K562 (cell line): ENCODE measurements around the gene TRIM27. TPM values are rescaled to one million over a fixed set of nuclear protein-coding genes. Genes with fewer than 3 reads are reported as not detected.

Source experiments
- HDAC1 ChIP-seq, 2 experiments: fragments of 450-650 bp; IDR thresholded peaks; 2 replicates each; pipeline ENCODE4 v1.6.1; 2016 to 2017; ENCODE audit warnings: inconsistent platforms in 1 of 2, mild to moderate bottlenecking in 1 of 2, moderate library complexity in 1 of 2
- MED1 ChIP-seq: sonication (generic); formaldehyde crosslinking; IDR thresholded peaks from 2 replicates; pipeline ENCODE4 v1.8.1; 2023; ENCODE audit warnings: missing genetic modification reagents, borderline replicate concordance
- MTA3 ChIP-seq: fragments of 450-650 bp; formaldehyde crosslinking; IDR thresholded peaks from 2 replicates; pipeline ENCODE4 v1.6.1; 2017; ENCODE audit warnings: mild to moderate bottlenecking, borderline replicate concordance
- MTF1 ChIP-seq: fragments of 250-450 bp; sonication (Bioruptor Pico); IDR thresholded peaks from 2 replicates; pipeline ENCODE4 v1.9.0; 2021; ENCODE audit warnings: moderate library complexity, mild to moderate bottlenecking, inconsistent platforms, borderline replicate concordance
- ZNF274 ChIP-seq: IDR thresholded peaks from 2 replicates; pipeline ENCODE4 v1.6.1; 2011; ENCODE audit warnings: low read depth, mild to moderate bottlenecking, low read length, moderate library complexity, borderline replicate concordance
- ZNF76 ChIP-seq: fragments of 250-450 bp; sonication (Bioruptor Pico); IDR thresholded peaks from 2 replicates; pipeline ENCODE4 v1.4.0; 2020; ENCODE audit warnings: mild to moderate bottlenecking, moderate library complexity, borderline replicate concordance
- ZSCAN32 ChIP-seq: fragments of 450-650 bp; formaldehyde crosslinking; IDR thresholded peaks from 2 replicates; pipeline ENCODE4 v1.4.0; 2020; ENCODE audit warnings: mild to moderate bottlenecking, moderate library complexity
- polyA plus RNA-seq, 8 experiments: library from polyadenylated mRNA; depleted of rRNA in 4 of 8; stranded (reverse) in 5 of 8; unstranded in 3 of 8; fragments of >200 nt; fragmentation: Nextera tagmentation in 2 of 8; fragmentation: Illumina TruSeq in 1 of 8; extraction: Ambion mirVana in 2 of 8; extraction: Trizol in 1 of 8; gene quantifications; 2 replicates each; pipeline versions ENCODE4 v1.2.1 to v1.2.3, GENCODE V29; 2011 to 2014; ENCODE audit warnings: inconsistent platforms in 1 of 8, missing spikeins in 1 of 8
- total RNA-seq, 7 experiments: library from RNA; depleted of rRNA in 6 of 7; stranded (reverse); fragments of >200 nt in 6 of 7; fragmentation: Illumina TruSeq in 2 of 7; extraction: Trizol in 2 of 7; gene quantifications; 2 replicates each; pipeline versions ENCODE4 v1.2.1 to v1.2.3, GENCODE V29; 2011 to 2021; ENCODE audit warnings: low replicate concordance in 1 of 7
- TF ChIP-seq, protein P1 (sequence below), 2 experiments: fragments of 450-650 bp; IDR thresholded peaks; 2 replicates each; pipeline ENCODE4 v1.6.1; 2018; ENCODE audit warnings: mild to moderate bottlenecking in 2 of 2, low read depth in 1 of 2; ENCODE audit not compliant: partially characterized antibody in 2 of 2
- TF ChIP-seq, protein P2 (sequence below), 2 experiments: fragments of 150-350 bp in 1 of 2; IDR thresholded peaks; 2 replicates each; pipeline ENCODE4 v1.6.1; 2012 to 2016; ENCODE audit warnings: low read depth in 2 of 2, low read length in 2 of 2, mild to moderate bottlenecking in 1 of 2, moderate library complexity in 1 of 2
- TF ChIP-seq, protein P3 (sequence below): sonication (generic); formaldehyde crosslinking; IDR thresholded peaks from 2 replicates; pipeline ENCODE4 v1.8.0; 2022; ENCODE audit warnings: mild to moderate bottlenecking, low read depth, missing genetic modification reagents
- TF ChIP-seq, protein P4 (sequence below): fragments of 450-650 bp; IDR thresholded peaks from 2 replicates; pipeline ENCODE4 v1.6.1; 2017; ENCODE audit warnings: antibody characterized with exemption
- TF ChIP-seq, protein P5 (sequence below): fragments of 450-650 bp; conservative IDR thresholded peaks from 2 replicates; pipeline ENCODE4 v1.6.1; 2016; ENCODE audit warnings: missing genetic modification characterization, low read depth, mild to moderate bottlenecking, missing compliant biosample characterization, moderate library complexity

Gene TRIM27
- total and polyA plus RNA-seq, 9 of the 15 experiments (the other 6 are each of a cell fraction or from before 2014, with no cell fraction given) = 37.7 to 235 (median 122) TPM

DNA sequence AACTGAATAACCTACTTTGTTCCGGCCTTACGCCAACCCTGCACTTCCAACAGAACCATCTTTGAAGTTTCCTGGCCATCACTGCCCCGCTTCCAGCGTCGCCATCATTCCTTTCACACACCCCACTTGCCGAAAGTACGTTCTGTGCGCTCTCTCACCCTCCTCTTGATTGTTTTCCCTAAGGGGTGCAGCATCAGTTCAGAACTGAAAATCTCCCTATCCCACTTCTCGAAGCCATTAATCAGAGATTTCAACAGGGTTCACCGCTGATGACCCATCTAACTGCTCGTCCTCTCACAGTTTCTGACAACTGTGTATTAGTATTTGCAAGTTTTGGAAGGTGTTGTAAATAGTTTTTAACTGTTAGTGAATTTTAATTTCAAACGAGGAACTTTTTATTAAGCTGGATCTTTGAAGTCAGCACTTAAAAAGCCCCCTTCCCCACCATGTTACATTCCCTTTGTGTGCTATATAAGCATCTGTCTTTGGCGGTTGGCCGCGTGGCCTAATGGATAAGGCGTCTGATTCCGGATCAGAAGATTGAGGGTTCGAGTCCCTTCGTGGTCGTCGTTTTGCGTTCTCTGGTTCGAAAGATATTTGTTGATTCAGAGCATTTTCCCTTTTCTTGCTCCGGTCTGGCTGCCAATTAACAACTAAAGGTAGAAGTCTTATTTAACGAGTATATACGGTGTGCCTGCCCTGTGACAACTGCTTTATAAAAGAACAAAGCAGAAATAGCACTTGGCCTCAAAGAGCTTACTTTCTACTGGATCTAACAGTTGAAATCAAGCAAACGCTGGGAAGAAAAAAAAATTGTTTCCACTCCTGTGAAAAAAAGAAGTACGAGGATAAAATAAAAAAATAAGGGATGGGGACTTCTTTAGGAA is 42.6 kb downstream of the TRIM27 start (continued):
- TF ChIP-seq, protein P1, sequence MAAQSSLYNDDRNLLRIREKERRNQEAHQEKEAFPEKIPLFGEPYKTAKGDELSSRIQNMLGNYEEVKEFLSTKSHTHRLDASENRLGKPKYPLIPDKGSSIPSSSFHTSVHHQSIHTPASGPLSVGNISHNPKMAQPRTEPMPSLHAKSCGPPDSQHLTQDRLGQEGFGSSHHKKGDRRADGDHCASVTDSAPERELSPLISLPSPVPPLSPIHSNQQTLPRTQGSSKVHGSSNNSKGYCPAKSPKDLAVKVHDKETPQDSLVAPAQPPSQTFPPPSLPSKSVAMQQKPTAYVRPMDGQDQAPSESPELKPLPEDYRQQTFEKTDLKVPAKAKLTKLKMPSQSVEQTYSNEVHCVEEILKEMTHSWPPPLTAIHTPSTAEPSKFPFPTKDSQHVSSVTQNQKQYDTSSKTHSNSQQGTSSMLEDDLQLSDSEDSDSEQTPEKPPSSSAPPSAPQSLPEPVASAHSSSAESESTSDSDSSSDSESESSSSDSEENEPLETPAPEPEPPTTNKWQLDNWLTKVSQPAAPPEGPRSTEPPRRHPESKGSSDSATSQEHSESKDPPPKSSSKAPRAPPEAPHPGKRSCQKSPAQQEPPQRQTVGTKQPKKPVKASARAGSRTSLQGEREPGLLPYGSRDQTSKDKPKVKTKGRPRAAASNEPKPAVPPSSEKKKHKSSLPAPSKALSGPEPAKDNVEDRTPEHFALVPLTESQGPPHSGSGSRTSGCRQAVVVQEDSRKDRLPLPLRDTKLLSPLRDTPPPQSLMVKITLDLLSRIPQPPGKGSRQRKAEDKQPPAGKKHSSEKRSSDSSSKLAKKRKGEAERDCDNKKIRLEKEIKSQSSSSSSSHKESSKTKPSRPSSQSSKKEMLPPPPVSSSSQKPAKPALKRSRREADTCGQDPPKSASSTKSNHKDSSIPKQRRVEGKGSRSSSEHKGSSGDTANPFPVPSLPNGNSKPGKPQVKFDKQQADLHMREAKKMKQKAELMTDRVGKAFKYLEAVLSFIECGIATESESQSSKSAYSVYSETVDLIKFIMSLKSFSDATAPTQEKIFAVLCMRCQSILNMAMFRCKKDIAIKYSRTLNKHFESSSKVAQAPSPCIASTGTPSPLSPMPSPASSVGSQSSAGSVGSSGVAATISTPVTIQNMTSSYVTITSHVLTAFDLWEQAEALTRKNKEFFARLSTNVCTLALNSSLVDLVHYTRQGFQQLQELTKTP (IDR thresholded peaks at IDR 0.05; ENCODE audit: low read depth in 1 of 2, partially characterized antibody in 2 of 2) = peak; percentile 67 to 81
- TF ChIP-seq, protein P2, sequence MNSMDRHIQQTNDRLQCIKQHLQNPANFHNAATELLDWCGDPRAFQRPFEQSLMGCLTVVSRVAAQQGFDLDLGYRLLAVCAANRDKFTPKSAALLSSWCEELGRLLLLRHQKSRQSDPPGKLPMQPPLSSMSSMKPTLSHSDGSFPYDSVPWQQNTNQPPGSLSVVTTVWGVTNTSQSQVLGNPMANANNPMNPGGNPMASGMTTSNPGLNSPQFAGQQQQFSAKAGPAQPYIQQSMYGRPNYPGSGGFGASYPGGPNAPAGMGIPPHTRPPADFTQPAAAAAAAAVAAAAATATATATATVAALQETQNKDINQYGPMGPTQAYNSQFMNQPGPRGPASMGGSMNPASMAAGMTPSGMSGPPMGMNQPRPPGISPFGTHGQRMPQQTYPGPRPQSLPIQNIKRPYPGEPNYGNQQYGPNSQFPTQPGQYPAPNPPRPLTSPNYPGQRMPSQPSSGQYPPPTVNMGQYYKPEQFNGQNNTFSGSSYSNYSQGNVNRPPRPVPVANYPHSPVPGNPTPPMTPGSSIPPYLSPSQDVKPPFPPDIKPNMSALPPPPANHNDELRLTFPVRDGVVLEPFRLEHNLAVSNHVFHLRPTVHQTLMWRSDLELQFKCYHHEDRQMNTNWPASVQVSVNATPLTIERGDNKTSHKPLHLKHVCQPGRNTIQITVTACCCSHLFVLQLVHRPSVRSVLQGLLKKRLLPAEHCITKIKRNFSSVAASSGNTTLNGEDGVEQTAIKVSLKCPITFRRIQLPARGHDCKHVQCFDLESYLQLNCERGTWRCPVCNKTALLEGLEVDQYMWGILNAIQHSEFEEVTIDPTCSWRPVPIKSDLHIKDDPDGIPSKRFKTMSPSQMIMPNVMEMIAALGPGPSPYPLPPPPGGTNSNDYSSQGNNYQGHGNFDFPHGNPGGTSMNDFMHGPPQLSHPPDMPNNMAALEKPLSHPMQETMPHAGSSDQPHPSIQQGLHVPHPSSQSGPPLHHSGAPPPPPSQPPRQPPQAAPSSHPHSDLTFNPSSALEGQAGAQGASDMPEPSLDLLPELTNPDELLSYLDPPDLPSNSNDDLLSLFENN (IDR thresholded peaks at IDR 0.05; ENCODE audit: low read depth in 2 of 2, low read length in 2 of 2) = no peak; a peak in 1 of 4 replicates
- TF ChIP-seq MTF1 (CRISPR knock-in tag) (no peak), HDAC1 (IDR thresholded peaks at IDR 0.05) (peak in 1 of 2 experiments; percentile 99; a peak in 3 of 4 replicates), MED1 (CRISPR knock-in tag) (no peak), ZNF274 (no peak), MTA3 (peak; percentile 69), ZNF76 (CRISPR knock-in tag) (no peak), ZSCAN32 (CRISPR knock-in tag) (no peak)
- TF ChIP-seq, protein P3, sequence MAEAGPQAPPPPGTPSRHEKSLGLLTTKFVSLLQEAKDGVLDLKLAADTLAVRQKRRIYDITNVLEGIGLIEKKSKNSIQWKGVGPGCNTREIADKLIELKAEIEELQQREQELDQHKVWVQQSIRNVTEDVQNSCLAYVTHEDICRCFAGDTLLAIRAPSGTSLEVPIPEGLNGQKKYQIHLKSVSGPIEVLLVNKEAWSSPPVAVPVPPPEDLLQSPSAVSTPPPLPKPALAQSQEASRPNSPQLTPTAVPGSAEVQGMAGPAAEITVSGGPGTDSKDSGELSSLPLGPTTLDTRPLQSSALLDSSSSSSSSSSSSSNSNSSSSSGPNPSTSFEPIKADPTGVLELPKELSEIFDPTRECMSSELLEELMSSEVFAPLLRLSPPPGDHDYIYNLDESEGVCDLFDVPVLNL = no peak
- TF ChIP-seq, protein P4, sequence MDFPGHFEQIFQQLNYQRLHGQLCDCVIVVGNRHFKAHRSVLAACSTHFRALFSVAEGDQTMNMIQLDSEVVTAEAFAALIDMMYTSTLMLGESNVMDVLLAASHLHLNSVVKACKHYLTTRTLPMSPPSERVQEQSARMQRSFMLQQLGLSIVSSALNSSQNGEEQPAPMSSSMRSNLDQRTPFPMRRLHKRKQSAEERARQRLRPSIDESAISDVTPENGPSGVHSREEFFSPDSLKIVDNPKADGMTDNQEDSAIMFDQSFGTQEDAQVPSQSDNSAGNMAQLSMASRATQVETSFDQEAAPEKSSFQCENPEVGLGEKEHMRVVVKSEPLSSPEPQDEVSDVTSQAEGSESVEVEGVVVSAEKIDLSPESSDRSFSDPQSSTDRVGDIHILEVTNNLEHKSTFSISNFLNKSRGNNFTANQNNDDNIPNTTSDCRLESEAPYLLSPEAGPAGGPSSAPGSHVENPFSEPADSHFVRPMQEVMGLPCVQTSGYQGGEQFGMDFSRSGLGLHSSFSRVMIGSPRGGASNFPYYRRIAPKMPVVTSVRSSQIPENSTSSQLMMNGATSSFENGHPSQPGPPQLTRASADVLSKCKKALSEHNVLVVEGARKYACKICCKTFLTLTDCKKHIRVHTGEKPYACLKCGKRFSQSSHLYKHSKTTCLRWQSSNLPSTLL = peak; percentile 56; the same call in 1 of the 2 replicates
- TF ChIP-seq, protein P5, sequence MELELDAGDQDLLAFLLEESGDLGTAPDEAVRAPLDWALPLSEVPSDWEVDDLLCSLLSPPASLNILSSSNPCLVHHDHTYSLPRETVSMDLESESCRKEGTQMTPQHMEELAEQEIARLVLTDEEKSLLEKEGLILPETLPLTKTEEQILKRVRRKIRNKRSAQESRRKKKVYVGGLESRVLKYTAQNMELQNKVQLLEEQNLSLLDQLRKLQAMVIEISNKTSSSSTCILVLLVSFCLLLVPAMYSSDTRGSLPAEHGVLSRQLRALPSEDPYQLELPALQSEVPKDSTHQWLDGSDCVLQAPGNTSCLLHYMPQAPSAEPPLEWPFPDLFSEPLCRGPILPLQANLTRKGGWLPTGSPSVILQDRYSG (tag) = 0 out of 2 replicates have a peak, but pooled peaks have one; percentile 38
